ENCODE results near the gene TPRG1.

Gene TPRG1

DNA sequence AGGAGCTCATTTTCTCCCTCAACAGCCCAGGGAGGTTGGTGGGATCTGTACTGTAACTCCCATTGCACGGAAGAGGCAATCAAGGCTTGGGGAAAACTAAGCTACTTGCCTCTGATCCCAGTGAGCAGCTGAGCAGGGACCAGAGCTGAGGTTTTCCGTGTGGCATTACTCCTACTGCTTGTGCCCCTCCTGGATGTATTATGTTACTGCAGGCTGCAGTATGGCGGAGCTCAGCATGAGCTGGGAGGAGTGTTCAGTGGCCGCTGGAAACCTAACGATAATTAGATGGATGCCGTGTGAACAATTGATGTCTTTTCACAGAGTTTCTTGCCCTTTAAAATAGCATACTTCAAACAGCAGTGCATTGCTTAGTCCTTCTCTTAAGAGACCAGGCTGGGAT, 2.0 kb upstream of the TPRG1 start:
- no peak for ATAC-seq (replicated peaks; ENCODE audit: extremely low read depth, poor library complexity, severe bottlenecking)
- Mint-ChIP-seq H3K27me3 (no peaks in the 10 kb centered on the region), H3K36me3 (ENCODE audit: insufficient read depth) (no peaks in the 10 kb centered on the region), H3K4me1 (peaks cover 24% of the 10 kb centered on the region), H3K27ac (ENCODE audit: low read depth) (no peak overlapping the region), H3K9me3 (no peaks in the 10 kb centered on the region), H3K4me3 (no peak overlapping the region)
- DNase-seq (ENCODE audit: low spot score in 2 of 2), result no peak

DNA sequence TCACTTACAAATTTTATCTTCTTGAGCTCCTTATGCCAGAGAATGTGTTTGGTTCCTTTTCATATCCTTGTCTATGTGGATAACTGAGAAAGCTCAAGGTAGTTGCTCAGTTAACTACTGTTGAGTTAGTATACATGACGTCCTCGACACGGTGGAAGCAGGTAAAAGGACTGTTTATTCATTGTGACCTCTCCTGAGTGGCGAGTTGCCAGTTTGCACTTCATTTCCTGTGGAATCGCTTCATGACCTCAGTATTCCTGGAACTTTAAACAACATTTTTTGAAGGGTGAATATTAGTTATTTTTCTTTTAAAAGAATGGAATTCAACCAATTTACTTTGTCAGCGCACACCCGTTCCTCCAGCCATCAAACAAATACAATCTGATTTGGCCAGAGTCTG, 1.2 kb upstream of the TPRG1 start:
- H3K4me3 Mint-ChIP-seq, result no peak overlapping the region
- H3K27me3 Mint-ChIP-seq, result no peaks in the 10 kb centered on the region
- no peak for DNase-seq (ENCODE audit: low spot score in 2 of 2)
- H3K36me3 Mint-ChIP-seq (ENCODE audit: insufficient read depth), result no peaks in the 10 kb centered on the region
- H3K9me3 Mint-ChIP-seq, result no peaks in the 10 kb centered on the region
- ATAC-seq (replicated peaks; ENCODE audit: extremely low read depth, poor library complexity, severe bottlenecking), result no peak
- peaks cover 24% of the 10 kb centered on the region for H3K4me1 Mint-ChIP-seq
- no peak overlapping the region for H3K27ac Mint-ChIP-seq (ENCODE audit: low read depth)

DNA sequence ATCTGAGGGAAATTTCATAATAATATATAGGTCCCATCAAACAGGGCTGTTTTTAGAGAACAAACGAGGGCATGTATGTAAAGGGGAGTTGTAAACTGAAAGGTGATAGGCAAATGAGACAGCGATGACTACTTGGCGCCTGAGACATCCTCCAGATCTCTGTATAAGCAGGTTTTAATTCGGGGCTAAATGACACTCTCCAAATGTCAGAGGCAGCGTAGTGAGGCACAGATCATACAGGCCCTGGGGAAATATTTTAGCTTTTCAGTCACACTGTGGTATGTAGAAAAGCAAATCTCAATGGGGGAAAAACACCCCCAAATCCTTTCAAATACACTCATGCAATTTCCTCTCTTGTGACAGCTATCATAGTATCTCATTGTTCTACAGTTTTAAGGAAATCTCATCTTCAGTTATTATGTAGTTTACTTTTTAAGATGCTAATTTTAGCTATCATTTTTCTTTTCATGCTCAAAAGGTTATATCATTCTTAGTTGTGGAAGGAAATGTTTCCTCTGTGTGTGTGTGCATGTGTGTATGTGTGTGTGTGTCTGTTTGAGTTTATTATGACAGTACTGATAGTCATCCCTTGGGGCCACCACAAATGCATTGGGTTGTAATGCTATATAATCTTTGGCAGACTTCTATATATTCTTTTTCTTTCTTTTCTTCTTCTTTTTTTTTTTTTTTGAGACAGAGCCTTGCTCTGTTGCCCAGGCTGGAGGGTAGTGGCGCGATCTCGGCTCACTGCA, 1.1 kb downstream of the TPRG1 start:
- Mint-ChIP-seq H3K4me1 (peaks cover 11% of the 10 kb centered on the region), H3K27ac (ENCODE audit: low read depth) (no peak overlapping the region), H3K36me3 (ENCODE audit: insufficient read depth) (peaks cover 1% of the 10 kb centered on the region), H3K27me3 (no peaks in the 10 kb centered on the region), H3K9me3 (no peaks in the 10 kb centered on the region), H3K4me3 (no peak overlapping the region)
- no peak for ATAC-seq (replicated peaks; ENCODE audit: extremely low read depth, poor library complexity, severe bottlenecking)
- DNase-seq (ENCODE audit: low spot score in 2 of 2), result no peak

DNA sequence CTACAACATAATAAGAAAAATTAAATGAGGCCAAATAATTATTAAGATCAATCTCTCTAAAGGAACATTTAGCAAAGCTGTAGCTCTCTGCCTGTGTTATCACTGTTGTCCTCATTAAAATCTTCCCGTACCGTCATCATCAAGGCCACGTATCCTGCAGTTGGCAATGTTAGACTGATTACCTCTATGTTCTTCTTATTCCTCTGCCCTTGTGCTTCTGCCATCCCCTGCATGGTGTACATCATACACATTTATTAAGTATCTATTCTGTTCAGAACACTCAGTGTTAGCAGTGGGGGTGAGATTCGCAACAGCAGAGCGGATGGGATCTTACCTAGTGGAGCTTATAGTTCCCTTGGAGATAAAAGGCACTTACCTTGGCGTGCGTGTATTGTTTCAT, 12.8 kb downstream of the TPRG1 start:
- no peak for ATAC-seq (replicated peaks; ENCODE audit: extremely low read depth, poor library complexity, severe bottlenecking)
- peaks cover 19% of the 10 kb centered on the region for H3K9me3 Mint-ChIP-seq
- no peak overlapping the region for H3K4me3 Mint-ChIP-seq
- H3K36me3 Mint-ChIP-seq (ENCODE audit: insufficient read depth), result no peaks in the 10 kb centered on the region
- DNase-seq (ENCODE audit: low spot score in 2 of 2), result no peak
- no peaks in the 10 kb centered on the region for H3K27me3 Mint-ChIP-seq
- H3K4me1 Mint-ChIP-seq, result no peaks in the 10 kb centered on the region
- no peak overlapping the region for H3K27ac Mint-ChIP-seq (ENCODE audit: low read depth)

DNA sequence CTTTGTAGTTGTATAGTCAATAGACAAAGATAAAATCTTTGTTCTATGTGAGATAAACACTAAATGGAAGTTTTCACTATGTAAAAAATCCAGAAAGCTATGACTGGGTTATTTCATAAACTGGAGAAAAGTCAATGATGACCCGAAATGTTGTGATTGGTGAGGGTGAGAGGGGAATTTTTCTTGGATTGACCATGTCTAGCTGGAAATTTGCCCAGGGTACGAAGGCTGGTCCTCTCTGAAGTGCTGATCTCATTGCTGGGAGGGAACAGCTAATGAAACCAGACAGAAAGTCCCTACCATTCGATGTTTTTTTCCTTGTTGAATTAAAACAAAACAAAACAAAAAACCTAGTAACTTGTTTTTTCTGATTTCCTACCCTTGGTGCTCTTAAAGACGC, 14.3 kb downstream of the TPRG1 start:
- Mint-ChIP-seq H3K36me3 (ENCODE audit: insufficient read depth) (no peaks in the 10 kb centered on the region), H3K9me3 (peaks cover 16% of the 10 kb centered on the region)

GRCh38 chr3:189188466-189188865, 16.7 kb downstream of the TPRG1 start:
- H3K9me3 Mint-ChIP-seq, result peaks cover 21% of the 10 kb centered on the region
- H3K27ac Mint-ChIP-seq (ENCODE audit: low read depth), result no peak overlapping the region
- ATAC-seq (replicated peaks; ENCODE audit: extremely low read depth, poor library complexity, severe bottlenecking) (no peak), DNase-seq (ENCODE audit: low spot score in 2 of 2) (no peak)
- H3K27me3 Mint-ChIP-seq, result no peaks in the 10 kb centered on the region
- H3K36me3 Mint-ChIP-seq (ENCODE audit: insufficient read depth), result no peaks in the 10 kb centered on the region
- H3K4me3 Mint-ChIP-seq, result no peak overlapping the region
- no peaks in the 10 kb centered on the region for H3K4me1 Mint-ChIP-seq

More for the DNA sequence above, 14.3 kb downstream of the TPRG1 start:
- Mint-ChIP-seq H3K27ac (ENCODE audit: low read depth) (no peak overlapping the region), H3K27me3 (no peaks in the 10 kb centered on the region), H3K4me3 (no peak overlapping the region), H3K4me1 (no peaks in the 10 kb centered on the region)
- ATAC-seq (replicated peaks; ENCODE audit: extremely low read depth, poor library complexity, severe bottlenecking), result no peak
- DNase-seq (ENCODE audit: low spot score in 2 of 2), result no peak

DNA sequence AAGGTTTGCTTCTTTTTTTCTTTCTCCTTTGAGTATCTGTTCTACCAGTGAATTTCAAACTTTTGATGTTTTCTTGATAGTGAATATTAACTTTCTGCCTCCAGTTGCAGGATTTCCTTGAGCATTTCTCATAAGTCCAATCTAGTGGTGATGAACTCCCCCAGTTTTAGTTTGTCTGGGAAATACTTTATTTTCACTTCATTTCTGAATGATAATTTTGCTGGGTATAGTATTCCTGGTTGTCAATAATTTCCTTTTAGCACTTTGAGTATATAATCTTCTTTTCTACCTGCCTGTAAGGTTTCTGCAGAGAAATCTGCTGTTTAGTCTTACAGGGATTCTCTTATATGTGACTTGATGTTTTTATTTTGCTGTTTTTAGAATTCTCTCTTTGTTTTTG, 21.0 kb downstream of the TPRG1 start:
- Mint-ChIP-seq H3K4me1 (no peaks in the 10 kb centered on the region), H3K27me3 (no peaks in the 10 kb centered on the region), H3K4me3 (no peak overlapping the region), H3K9me3 (peaks cover 37% of the 10 kb centered on the region), H3K36me3 (ENCODE audit: insufficient read depth) (peaks cover 2% of the 10 kb centered on the region), H3K27ac (ENCODE audit: low read depth) (no peak overlapping the region)
- ATAC-seq (replicated peaks; ENCODE audit: extremely low read depth, poor library complexity, severe bottlenecking), result no peak
- DNase-seq (ENCODE audit: low spot score in 2 of 2), result no peak

- no peak overlapping the region for H3K27ac Mint-ChIP-seq (ENCODE audit: low read depth)
- H3K4me3 Mint-ChIP-seq, result no peak overlapping the region
- ATAC-seq (replicated peaks; ENCODE audit: extremely low read depth, poor library complexity, severe bottlenecking) (no peak), DNase-seq (ENCODE audit: low spot score in 2 of 2) (no peak)
- H3K36me3 Mint-ChIP-seq (ENCODE audit: insufficient read depth), result peaks cover 2% of the 10 kb centered on the region
- H3K9me3 Mint-ChIP-seq, result peaks cover 37% of the 10 kb centered on the region
- no peaks in the 10 kb centered on the region for H3K27me3 Mint-ChIP-seq
- H3K4me1 Mint-ChIP-seq, result no peaks in the 10 kb centered on the region
These were observed 23.5 kb downstream of the TPRG1 start for GRCh38 chr3:189195302-189195701.

DNA sequence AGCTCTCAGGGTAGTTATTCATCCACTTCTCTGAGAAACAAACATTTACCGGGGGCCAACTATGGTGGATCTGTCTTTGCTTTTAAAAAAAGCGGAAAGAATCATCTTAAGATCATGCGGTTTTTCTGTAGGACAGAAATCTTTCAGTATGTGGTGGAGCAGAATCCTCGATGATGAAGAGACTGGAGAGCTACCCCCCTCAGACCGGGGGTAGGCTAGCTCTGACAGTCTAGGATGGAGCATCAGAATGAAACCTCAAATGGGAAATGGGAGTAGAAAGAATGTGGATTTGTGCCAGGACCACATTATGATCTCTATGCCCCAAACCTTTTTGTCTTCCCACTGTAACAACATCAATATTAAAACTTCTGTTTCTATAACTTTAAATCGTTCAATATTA, 30.3 kb downstream of the TPRG1 start:
- no peak overlapping the region for H3K27ac Mint-ChIP-seq (ENCODE audit: low read depth)
- no peaks in the 10 kb centered on the region for H3K36me3 Mint-ChIP-seq (ENCODE audit: insufficient read depth)
- no peaks in the 10 kb centered on the region for H3K4me1 Mint-ChIP-seq
- peaks cover 4% of the 10 kb centered on the region for H3K9me3 Mint-ChIP-seq
- DNase-seq (ENCODE audit: low spot score in 2 of 2) (no peak), ATAC-seq (replicated peaks; ENCODE audit: extremely low read depth, poor library complexity, severe bottlenecking) (no peak)
- H3K4me3 Mint-ChIP-seq, result no peak overlapping the region
- H3K27me3 Mint-ChIP-seq, result no peaks in the 10 kb centered on the region

DNA sequence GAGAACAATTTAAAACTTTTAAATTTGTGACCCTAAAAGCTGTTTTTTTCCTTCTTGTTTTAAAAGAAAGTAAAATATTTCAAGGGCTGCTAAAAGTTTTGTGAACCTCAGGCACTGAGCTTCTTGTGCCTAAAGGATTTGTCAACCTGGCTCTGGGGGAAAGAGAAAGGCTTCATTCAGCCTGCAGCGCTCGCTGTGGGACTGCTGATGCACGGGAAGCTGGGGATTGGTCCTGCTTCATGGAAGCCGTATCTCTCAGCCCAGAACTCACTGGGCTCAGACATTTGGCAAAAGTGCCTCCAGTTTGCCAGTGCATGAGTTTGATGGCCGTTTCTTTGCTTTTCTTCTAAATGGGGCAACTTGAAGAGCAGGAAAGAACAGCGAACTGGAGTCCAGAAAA, 30.8 kb downstream of the TPRG1 start:
- Mint-ChIP-seq H3K36me3 (ENCODE audit: insufficient read depth) (peaks cover 2% of the 10 kb centered on the region), H3K27me3 (no peaks in the 10 kb centered on the region), H3K27ac (ENCODE audit: low read depth) (no peak overlapping the region), H3K9me3 (no peaks in the 10 kb centered on the region), H3K4me3 (no peak overlapping the region), H3K4me1 (no peaks in the 10 kb centered on the region)
- DNase-seq (ENCODE audit: low spot score in 2 of 2) (no peak), ATAC-seq (replicated peaks; ENCODE audit: extremely low read depth, poor library complexity, severe bottlenecking) (no peak)

DNA sequence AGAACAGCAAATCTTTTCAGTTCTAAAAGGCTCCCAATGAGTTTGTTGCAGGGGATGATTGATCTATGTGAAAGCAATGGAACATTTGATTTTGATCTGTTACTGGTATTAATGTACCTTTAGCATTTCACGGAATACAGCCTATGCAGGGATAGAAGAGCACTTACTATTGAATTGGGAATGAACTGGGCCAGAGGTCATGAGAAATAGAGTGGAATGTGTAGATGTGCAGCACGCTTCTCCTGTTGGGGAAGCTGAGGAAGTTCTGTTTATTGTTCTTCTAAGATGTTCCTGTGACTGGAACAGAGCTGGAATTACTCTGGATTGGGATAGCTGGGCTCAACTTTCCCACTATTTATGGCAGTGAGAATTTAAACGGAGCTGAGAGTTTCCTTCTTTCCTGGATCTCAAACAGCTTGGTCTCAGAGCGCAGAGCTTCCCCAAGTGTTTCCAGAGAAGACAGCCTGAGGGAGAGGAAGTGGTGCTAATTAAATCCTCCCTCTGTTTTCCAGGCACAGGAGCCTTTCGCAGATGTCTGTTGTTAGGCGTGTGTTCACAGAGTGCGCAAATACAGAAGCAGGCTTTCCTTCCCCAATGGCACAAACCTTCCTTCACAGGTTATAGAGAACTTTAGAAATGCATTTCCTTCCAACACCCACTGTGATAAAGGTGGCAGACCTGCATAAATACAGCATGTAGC, 32.5 kb downstream of the TPRG1 start:
- Mint-ChIP-seq H3K36me3 (ENCODE audit: insufficient read depth) (peaks cover 2% of the 10 kb centered on the region), H3K27ac (ENCODE audit: low read depth) (no peak overlapping the region), H3K9me3 (no peaks in the 10 kb centered on the region), H3K4me3 (no peak overlapping the region), H3K27me3 (no peaks in the 10 kb centered on the region), H3K4me1 (no peaks in the 10 kb centered on the region)
- DNase-seq (ENCODE audit: low spot score in 2 of 2), result no peak
- ATAC-seq (replicated peaks; ENCODE audit: extremely low read depth, poor library complexity, severe bottlenecking), result no peak

- H3K9me3 Mint-ChIP-seq, result no peaks in the 10 kb centered on the region
- DNase-seq (ENCODE audit: low spot score in 2 of 2) (no peak), ATAC-seq (replicated peaks; ENCODE audit: extremely low read depth, poor library complexity, severe bottlenecking) (no peak)
- H3K4me3 Mint-ChIP-seq, result no peak overlapping the region
- no peak overlapping the region for H3K27ac Mint-ChIP-seq (ENCODE audit: low read depth)
- no peaks in the 10 kb centered on the region for H3K4me1 Mint-ChIP-seq
- H3K36me3 Mint-ChIP-seq (ENCODE audit: insufficient read depth), result peaks cover 2% of the 10 kb centered on the region
- no peaks in the 10 kb centered on the region for H3K27me3 Mint-ChIP-seq
These were observed 33.2 kb downstream of the TPRG1 start for GRCh38 chr3:189204937-189205336.

GRCh38 chr3:189210251-189210770, 38.5 kb downstream of the TPRG1 start:
- Mint-ChIP-seq H3K27me3 (no peaks in the 10 kb centered on the region), H3K9me3 (no peaks in the 10 kb centered on the region), H3K27ac (ENCODE audit: low read depth) (no peak overlapping the region), H3K36me3 (ENCODE audit: insufficient read depth) (peaks cover 4% of the 10 kb centered on the region), H3K4me3 (no peak overlapping the region), H3K4me1 (no peaks in the 10 kb centered on the region)
- ATAC-seq (replicated peaks; ENCODE audit: extremely low read depth, poor library complexity, severe bottlenecking) (no peak), DNase-seq (ENCODE audit: low spot score in 2 of 2) (no peak)

All from central memory CD8-positive, alpha-beta T cell (primary cell).